Chondrocyte (in vitro differentiated cells): ENCODE results near the gene C1orf198. TPM values are rescaled to one million over a fixed set of nuclear protein-coding genes. Genes with fewer than 3 reads are reported as not detected.
"Not testable (repeated sequence)": the region's sequence is repeated elsewhere in the genome, so short reads cannot be mapped to it uniquely, and the experiment has no call there.

Experiments used
- DNase-seq: peaks from one replicate; pipeline ENCODE4 v3.0.0; 2021; ENCODE audit warnings: mixed read lengths, low spot score
- H3K27ac Mint-ChIP-seq: one replicate; pipeline ENCODE4 v1.8.0; 2021; ENCODE audit warnings: mild to moderate bottlenecking, moderate library complexity, mixed read lengths; ENCODE audit not compliant: unreplicated experiment
- H3K27me3 Mint-ChIP-seq: 2 replicates; pipeline ENCODE4 v1.8.0; 2021; ENCODE audit warnings: low read depth, mixed read lengths
- H3K36me3 Mint-ChIP-seq: 2 replicates; pipeline ENCODE4 v1.8.0; 2021; ENCODE audit warnings: low read depth, mixed read lengths
- H3K4me1 Mint-ChIP-seq: 2 replicates; pipeline ENCODE4 v1.8.0; 2021; ENCODE audit warnings: low read depth, mild to moderate bottlenecking, mixed read lengths
- H3K4me3 Mint-ChIP-seq: one replicate; pipeline ENCODE4 v1.8.0; 2021; ENCODE audit warnings: mild to moderate bottlenecking, moderate library complexity, mixed read lengths; ENCODE audit not compliant: unreplicated experiment
- H3K9me3 Mint-ChIP-seq: 2 replicates; pipeline ENCODE4 v1.8.0; 2021; ENCODE audit warnings: low read depth, mixed read lengths
- total RNA-seq: library from RNA; stranded (reverse); gene quantifications from 3 replicates; pipeline ENCODE4 v1.2.1, GENCODE V29; 2021
- TF ChIP-seq, protein P1 (sequence below): fragments of 200-600 bp; sonication (generic); IDR thresholded peaks from 2 replicates; pipeline ENCODE4 v1.5.0; 2021; ENCODE audit warnings: antibody characterized with exemption, mild to moderate bottlenecking, moderate library complexity

C1orf198 gene
- total RNA-seq, 1 donor from 2014 or later: 505 TPM

DNA sequence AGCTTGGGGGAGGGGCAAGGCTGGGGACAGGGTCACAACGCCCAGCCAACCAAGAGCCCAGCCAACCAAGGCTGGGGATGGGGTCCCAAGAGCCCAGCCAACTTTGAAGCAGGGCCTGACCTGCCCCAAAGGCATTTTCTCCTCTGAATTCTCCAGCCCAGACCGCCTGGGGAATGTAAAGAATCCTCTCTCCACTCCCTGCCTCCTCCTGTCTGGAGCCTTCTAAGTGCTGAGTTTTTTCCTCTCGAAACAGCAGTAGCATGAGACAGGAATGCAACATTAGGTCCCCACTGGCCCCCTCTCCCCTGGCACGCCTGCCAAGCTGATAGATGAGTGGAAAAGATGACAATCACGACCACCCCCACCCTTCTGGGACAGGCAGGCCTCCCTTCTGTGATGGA, 17.0 kb downstream of the C1orf198 start:
- DNase-seq: no peak
- peaks cover 2% of the 10 kb centered on the region for H3K9me3 Mint-ChIP-seq
- peak overlapping the region; percentile 97 for H3K27ac Mint-ChIP-seq

DNA sequence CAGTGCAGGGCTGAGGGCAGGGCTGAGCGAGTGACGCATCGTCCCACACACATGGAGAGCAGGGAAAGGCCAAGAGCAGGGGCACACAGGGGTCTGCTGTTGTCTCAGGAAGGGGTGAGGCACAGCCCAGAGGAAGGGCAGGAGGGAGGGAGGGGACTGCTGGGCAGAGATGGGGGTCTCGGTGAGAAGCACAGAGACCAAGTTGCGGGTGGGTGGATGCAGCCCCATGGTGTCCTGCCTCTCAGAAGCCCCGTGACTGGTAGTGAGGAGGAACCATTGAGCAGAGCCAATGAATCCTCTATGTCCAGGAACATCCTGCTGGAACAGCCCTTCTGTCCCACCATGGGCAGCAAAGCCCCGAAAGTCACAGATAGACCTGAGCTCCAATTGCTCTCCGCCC, 17.8 kb downstream of the C1orf198 start:
- Mint-ChIP-seq H3K36me3 (peaks cover 61% of the 10 kb centered on the region), H3K4me3 (peak overlapping the region; percentile 26), H3K4me1 (peaks cover 98% of the 10 kb centered on the region), H3K27me3 (no peaks in the 10 kb centered on the region), H3K9me3 (peaks cover 2% of the 10 kb centered on the region), H3K27ac (peak overlapping the region; percentile 97)
- TF ChIP-seq, protein P1, sequence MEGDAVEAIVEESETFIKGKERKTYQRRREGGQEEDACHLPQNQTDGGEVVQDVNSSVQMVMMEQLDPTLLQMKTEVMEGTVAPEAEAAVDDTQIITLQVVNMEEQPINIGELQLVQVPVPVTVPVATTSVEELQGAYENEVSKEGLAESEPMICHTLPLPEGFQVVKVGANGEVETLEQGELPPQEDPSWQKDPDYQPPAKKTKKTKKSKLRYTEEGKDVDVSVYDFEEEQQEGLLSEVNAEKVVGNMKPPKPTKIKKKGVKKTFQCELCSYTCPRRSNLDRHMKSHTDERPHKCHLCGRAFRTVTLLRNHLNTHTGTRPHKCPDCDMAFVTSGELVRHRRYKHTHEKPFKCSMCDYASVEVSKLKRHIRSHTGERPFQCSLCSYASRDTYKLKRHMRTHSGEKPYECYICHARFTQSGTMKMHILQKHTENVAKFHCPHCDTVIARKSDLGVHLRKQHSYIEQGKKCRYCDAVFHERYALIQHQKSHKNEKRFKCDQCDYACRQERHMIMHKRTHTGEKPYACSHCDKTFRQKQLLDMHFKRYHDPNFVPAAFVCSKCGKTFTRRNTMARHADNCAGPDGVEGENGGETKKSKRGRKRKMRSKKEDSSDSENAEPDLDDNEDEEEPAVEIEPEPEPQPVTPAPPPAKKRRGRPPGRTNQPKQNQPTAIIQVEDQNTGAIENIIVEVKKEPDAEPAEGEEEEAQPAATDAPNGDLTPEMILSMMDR: no peak
- no peak for DNase-seq

More for the DNA sequence above, 17.0 kb downstream of the C1orf198 start:
- H3K4me1 Mint-ChIP-seq: peaks cover 98% of the 10 kb centered on the region
- H3K36me3 Mint-ChIP-seq: peaks cover 64% of the 10 kb centered on the region
- H3K4me3 Mint-ChIP-seq: no peak overlapping the region
- H3K27me3 Mint-ChIP-seq: no peaks in the 10 kb centered on the region
- TF ChIP-seq, protein P1: peak; percentile 6

DNA sequence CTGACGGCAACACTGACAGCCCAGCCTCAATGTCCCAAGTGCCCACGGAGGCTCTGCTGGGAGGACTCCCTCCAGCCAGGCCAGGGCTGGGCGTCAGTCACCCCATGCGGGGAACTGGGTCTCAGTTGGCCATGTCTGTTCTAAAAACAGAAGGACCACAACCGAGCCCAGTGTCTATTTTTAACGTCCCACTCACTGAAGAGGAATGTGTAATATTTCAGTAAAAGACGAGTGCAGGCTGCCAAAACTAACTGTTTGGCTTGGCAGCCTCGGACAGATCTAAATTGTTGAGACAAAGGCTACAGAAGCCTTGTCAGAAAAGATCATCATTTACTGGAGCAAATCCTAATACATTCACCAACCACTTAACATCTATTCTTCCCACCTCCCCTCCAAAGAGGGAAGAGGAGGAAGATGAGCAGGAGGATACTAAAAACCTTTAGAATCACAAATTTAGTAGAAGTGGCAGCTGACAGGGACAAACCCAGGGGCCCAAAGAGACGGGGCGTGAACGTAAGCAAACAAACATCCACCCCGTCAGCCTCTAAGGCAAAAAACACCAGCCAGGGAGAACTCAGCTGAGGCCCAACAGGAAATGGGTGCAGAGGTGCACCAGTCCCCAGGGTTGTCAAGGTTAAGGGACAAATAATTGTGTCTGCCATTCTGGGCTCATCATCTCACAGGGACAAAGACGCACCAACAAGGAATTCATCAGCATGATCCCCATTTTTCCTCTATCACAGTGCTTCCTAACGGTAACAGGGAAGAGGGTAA, 18.7 kb downstream of the C1orf198 start:
- Mint-ChIP-seq H3K4me1 (peaks cover 98% of the 10 kb centered on the region), H3K9me3 (peaks cover 2% of the 10 kb centered on the region), H3K27ac (peak overlapping the region; percentile 97), H3K36me3 (peaks cover 55% of the 10 kb centered on the region), H3K4me3 (peak overlapping the region; percentile 26), H3K27me3 (no peaks in the 10 kb centered on the region)
- DNase-seq: no peak
- TF ChIP-seq, protein P1: no peak

- no peak for DNase-seq
- Mint-ChIP-seq H3K27ac (peak overlapping the region; percentile 97), H3K4me1 (peaks cover 98% of the 10 kb centered on the region), H3K27me3 (no peaks in the 10 kb centered on the region), H3K36me3 (peaks cover 56% of the 10 kb centered on the region), H3K4me3 (no peak overlapping the region), H3K9me3 (no peaks in the 10 kb centered on the region)
- TF ChIP-seq, protein P1: no peak
These were observed 20.1 kb downstream of the C1orf198 start for GRCh38 chr1:230848235-230848634.

GRCh38 chr1:230845184-230845583, 23.1 kb downstream of the C1orf198 start:
- H3K27ac Mint-ChIP-seq: peak overlapping the region; percentile 87
- peaks cover 65% of the 10 kb centered on the region for H3K36me3 Mint-ChIP-seq
- H3K4me3 Mint-ChIP-seq, H3K27me3 Mint-ChIP-seq, H3K9me3 Mint-ChIP-seq, DNase-seq: not testable (repeated sequence)
- peaks cover 96% of the 10 kb centered on the region for H3K4me1 Mint-ChIP-seq

GRCh38 chr1:230844561-230844960, 23.8 kb downstream of the C1orf198 start:
- H3K9me3 Mint-ChIP-seq: no peaks in the 10 kb centered on the region
- peaks cover 68% of the 10 kb centered on the region for H3K36me3 Mint-ChIP-seq
- H3K4me3 Mint-ChIP-seq: no peak overlapping the region
- H3K27ac Mint-ChIP-seq: peak overlapping the region; percentile 87
- no peaks in the 10 kb centered on the region for H3K27me3 Mint-ChIP-seq
- TF ChIP-seq, protein P1: no peak
- no peak for DNase-seq
- H3K4me1 Mint-ChIP-seq: peaks cover 96% of the 10 kb centered on the region
